IMR-90 (cell line): ENCODE results near the gene SERPINB8. TPM values are rescaled to one million over a fixed set of nuclear protein-coding genes. Genes with fewer than 3 reads are reported as not detected.

Source experiments
- ATAC-seq: fragments of 200-7000 bp; cut with Tn5 transposase; 2 replicates; pipeline ENCODE4 v1.9.1; 2020; ENCODE audit warnings: low read depth, mild to moderate bottlenecking, moderate library complexity
- BruUV-seq: library from RNA; stranded (reverse); fragments of 400-500 nt; replicated peaks from 2 replicates; lab custom pipeline; 2021; lab: Mats Ljungman, UMichigan
- CTCF ChIA-PET: fragments of 300-600 bp; formaldehyde crosslinking; extraction: SDS; loops from one replicate; lab custom pipeline; 2021; ENCODE audit warnings: antibody characterized with exemption; lab: Yijun Ruan, JAX
- POLR2A ChIA-PET: fragments of 300-600 bp; sonication (Branson Sonifier 250); formaldehyde crosslinking; loops from one replicate; lab custom pipeline; 2022; ENCODE audit warnings: antibody characterized with exemption; ENCODE audit not compliant: unreplicated experiment; lab: Charles Lee
- DNase-seq: peaks from one replicate; pipeline ENCODE4 v3.0.0; 2013
- H2AFZ ChIP-seq: replicated peaks from 2 replicates; pipeline ENCODE3; 2013; ENCODE audit warnings: low read length, mild to moderate bottlenecking; ENCODE audit not compliant: poor library complexity
- H2AK5ac ChIP-seq: 2 replicates; pipeline ENCODE4 v1.6.1; 2013; ENCODE audit warnings: low read depth, low read length, inconsistent platforms
- H2AK9ac ChIP-seq: replicated peaks from 2 replicates; pipeline ENCODE3; 2013; ENCODE audit warnings: mild to moderate bottlenecking, low read depth, low read length, moderate library complexity; ENCODE audit not compliant: poor library complexity
- H2BK120ac ChIP-seq: 2 replicates; pipeline ENCODE4 v1.6.1; 2013; ENCODE audit warnings: low read depth, low read length, inconsistent platforms
- H2BK15ac ChIP-seq: 3 replicates; pipeline ENCODE4 v1.6.1; 2013; ENCODE audit warnings: low read depth, low read length, inconsistent platforms
- H2BK20ac ChIP-seq: 2 replicates; pipeline ENCODE4 v1.6.1; 2013; ENCODE audit warnings: low read depth, mild to moderate bottlenecking, inconsistent platforms, low read length, moderate library complexity
- H2BK5ac ChIP-seq: 2 replicates; pipeline ENCODE4 v1.6.1; 2013; ENCODE audit warnings: mild to moderate bottlenecking, low read depth, low read length, inconsistent platforms; ENCODE audit not compliant: poor library complexity, severe bottlenecking
- H3K14ac ChIP-seq: replicated peaks from 2 replicates; pipeline ENCODE4 v1.6.1; 2013; ENCODE audit warnings: low read depth, low read length, inconsistent platforms
- H3K18ac ChIP-seq: 2 replicates; pipeline ENCODE4 v1.6.1; 2013; ENCODE audit warnings: low read depth, low read length, control low read depth
- H3K23ac ChIP-seq: 2 replicates; pipeline ENCODE4 v1.6.1; 2013; ENCODE audit warnings: low read depth, low read length, inconsistent platforms
- H3K27ac ChIP-seq: 2 replicates; pipeline ENCODE4 v1.5.1; 2013; ENCODE audit warnings: mild to moderate bottlenecking, control low read depth, low read length; ENCODE audit not compliant: insufficient read depth
- H3K27me3 ChIP-seq: 2 replicates; pipeline ENCODE4 v1.6.1; 2013; ENCODE audit warnings: low read length; ENCODE audit not compliant: control insufficient read depth, insufficient read depth
- H3K36me3 ChIP-seq: 2 replicates; pipeline ENCODE4 v1.6.1; 2013; ENCODE audit warnings: low read length, mixed read lengths; ENCODE audit not compliant: control insufficient read depth, insufficient read depth
- H3K4ac ChIP-seq: 2 replicates; pipeline ENCODE4 v1.6.1; 2013; ENCODE audit warnings: low read depth, low read length, inconsistent platforms
- H3K4me1 ChIP-seq: 2 replicates; pipeline ENCODE4 v1.6.1; 2013; ENCODE audit warnings: low read length, mixed read lengths; ENCODE audit not compliant: control insufficient read depth, insufficient read depth
- H3K4me2 ChIP-seq: 2 replicates; pipeline ENCODE4 v1.6.1; 2013; ENCODE audit warnings: low read depth, mild to moderate bottlenecking, control low read depth, low read length, moderate library complexity
- H3K4me3 ChIP-seq: 2 replicates; pipeline ENCODE4 v1.5.1; 2013; ENCODE audit warnings: low read depth, mild to moderate bottlenecking, control low read depth, low read length, moderate library complexity; ENCODE audit not compliant: insufficient read depth
- H3K56ac ChIP-seq: 2 replicates; pipeline ENCODE4 v1.6.1; 2013; ENCODE audit warnings: low read length, inconsistent platforms; ENCODE audit not compliant: insufficient read depth; ENCODE audit errors: extremely low read depth
- H3K79me1 ChIP-seq, 2 experiments: 2 replicates each; pipeline ENCODE4 v1.6.1; 2013; ENCODE audit warnings: low read length in 2 of 2, inconsistent platforms in 1 of 2, low read depth in 1 of 2
- H3K9ac ChIP-seq: 2 replicates; pipeline ENCODE4 v1.6.1; 2013; ENCODE audit warnings: low read depth, low read length, control low read depth
- H3K9me1 ChIP-seq: 2 replicates; pipeline ENCODE4 v1.6.1; 2013; ENCODE audit warnings: low read length, inconsistent platforms; ENCODE audit not compliant: insufficient read depth
- H3K9me3 ChIP-seq: 2 replicates; pipeline ENCODE4 v1.6.1; 2013; ENCODE audit warnings: low read length; ENCODE audit not compliant: control insufficient read depth, insufficient read depth
- H4K20me1 ChIP-seq: 2 replicates; pipeline ENCODE4 v1.6.1; 2013; ENCODE audit warnings: low read length, inconsistent platforms; ENCODE audit not compliant: insufficient read depth
- H4K5ac ChIP-seq: 2 replicates; pipeline ENCODE4 v1.6.1; 2013; ENCODE audit warnings: mild to moderate bottlenecking, low read depth, low read length, control low read depth
- H4K8ac ChIP-seq, 2 experiments: 2 replicates each; pipeline ENCODE4 v1.6.1; 2013; ENCODE audit warnings: low read depth in 2 of 2, low read length in 2 of 2, control low read depth in 1 of 2, inconsistent platforms in 1 of 2
- H4K91ac ChIP-seq: 2 replicates; pipeline ENCODE4 v1.6.1; 2013; ENCODE audit warnings: low read depth, low read length, inconsistent platforms; ENCODE audit not compliant: insufficient read depth
- WGBS, 2 experiments: methylation state at CpG; one replicate each; pipeline versions ENCODE4 v1.1.5 to v1.1.7; 2013; ENCODE audit warnings: missing lambda C conversion rate in 2 of 2; ENCODE audit not compliant: insufficient read length in 1 of 2; ENCODE audit errors: extremely low coverage in 2 of 2; 5-methylcytosine and 5-hydroxymethylcytosine counted together
- dilution Hi-C: fragments of 300-500 bp; cut with HindIII; formaldehyde crosslinking; loops from one replicate; pipeline ENCODE4 v1.14.3; 2018; ENCODE audit warnings: low sequenced_read_pairs; ENCODE audit not compliant: unreplicated experiment
- in situ Hi-C: fragments of 300-500 bp; cut with MboI; formaldehyde crosslinking; loops from 3 replicates; pipeline ENCODE4 v1.14.3; 2019; ENCODE audit warnings: low sequenced_read_pairs, inconsistent platforms, mixed read lengths
- intact Hi-C: fragments of 100-400 bp; cut with micrococcal nuclease; formaldehyde crosslinking; loops from 2 replicates; pipeline ENCODE4 v1.10.0; 2022
- polyA plus RNA-seq, 3 experiments: library from polyadenylated mRNA; depleted of rRNA; stranded (reverse); fragments of >200 nt; gene quantifications; 2 replicates each; pipeline ENCODE4 v1.2.3, GENCODE V29; 2012; ENCODE audit warnings: low replicate concordance in 1 of 3
- total RNA-seq: library from RNA; depleted of rRNA; stranded (reverse); fragments of >200 nt; gene quantifications from 2 replicates; pipeline ENCODE4 v1.2.3, GENCODE V29; 2012
- TF ChIP-seq, protein P1 (sequence below): fragments of 150-350 bp; IDR thresholded peaks from 2 replicates; pipeline ENCODE4 v1.6.1; 2017; ENCODE audit warnings: mild to moderate bottlenecking, antibody characterized with exemption, low read length, low read depth

SERPINB8 gene
- total and polyA plus RNA-seq, 2 of the 4 experiments (the other 2 are of a cell fraction) = 14.3 to 16.7 TPM

DNA sequence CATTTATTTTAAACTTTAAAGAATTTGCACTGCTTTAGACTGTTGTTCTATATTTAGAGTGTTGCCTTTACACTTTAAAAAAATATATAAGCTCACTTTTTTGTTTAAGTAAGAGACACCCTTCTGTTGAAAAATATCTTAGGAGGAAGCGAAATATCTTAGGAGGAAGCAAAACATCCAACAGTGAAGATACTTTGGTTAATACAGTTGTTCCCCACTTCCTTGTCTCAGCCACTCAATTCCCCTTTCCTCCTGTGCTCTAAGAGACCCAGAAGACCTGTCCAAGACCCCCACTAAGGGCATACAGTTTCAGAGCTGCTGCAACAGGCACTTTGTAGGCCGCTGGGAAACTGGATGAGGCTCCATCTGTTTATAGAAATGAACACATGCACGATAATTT lies 5.7 kb downstream of the SERPINB8 start:
- CTCF ChIA-PET = interaction anchor here (1.0 to 3.7 kb wide), 4 partner anchors 12 to 53 kb away, joined by 3 to 20 read pairs (median 3); no protein-coding TSS in a partner anchor
- Histone ChIP-seq H4K5ac (no peak overlapping the region), H4K91ac (no peak overlapping the region), H3K14ac (no peak overlapping the region), H3K18ac (no peak overlapping the region), H3K27ac (no peak overlapping the region), H2BK20ac (no peak overlapping the region), H3K27me3 (no peaks in the 10 kb centered on the region), H4K8ac (peak overlapping the region in 1 of 2 experiments; percentile 32; a peak in 2 of 4 replicates), H2AK9ac (no peak overlapping the region), H4K20me1 (no peaks in the 10 kb centered on the region), H3K4ac (no peak overlapping the region), H3K36me3 (no peaks in the 10 kb centered on the region), H3K23ac (no peak overlapping the region), H2BK5ac (no peak overlapping the region), H2BK15ac (no peak overlapping the region), H2BK120ac (no peak overlapping the region), H2AFZ (no peak overlapping the region), H3K56ac (no peak overlapping the region), H3K9me3 (no peaks in the 10 kb centered on the region), H2AK5ac (no peak overlapping the region), H3K4me2 (no peak overlapping the region), H3K79me1 (peaks cover 24 to 58% of the 10 kb centered on the region in 2 experiments), H3K4me1 (peaks cover 7% of the 10 kb centered on the region), H3K9ac (no peak overlapping the region), H3K9me1 (no peaks in the 10 kb centered on the region; the same call in 1 of the 2 replicates), H3K4me3 (no peak overlapping the region)
- dilution Hi-C loops = no loop called here
- DNase-seq (no peak), ATAC-seq (no peak)
- intact Hi-C loops = loop anchor here (5.0 kb wide), 1 partner anchor 93 kb away; no protein-coding TSS in a partner anchor
- no TSS peak for BruUV-seq
- in situ Hi-C loops = no loop called here
- POLR2A ChIA-PET = interaction anchor here (0.7 kb wide), 1 partner anchor 1715 kb away, joined by 3 read pairs; no protein-coding TSS in a partner anchor
- no CpG with 5 or more reads among the region's 3 CpGs for WGBS, 2 experiments
- TF ChIP-seq, protein P1, sequence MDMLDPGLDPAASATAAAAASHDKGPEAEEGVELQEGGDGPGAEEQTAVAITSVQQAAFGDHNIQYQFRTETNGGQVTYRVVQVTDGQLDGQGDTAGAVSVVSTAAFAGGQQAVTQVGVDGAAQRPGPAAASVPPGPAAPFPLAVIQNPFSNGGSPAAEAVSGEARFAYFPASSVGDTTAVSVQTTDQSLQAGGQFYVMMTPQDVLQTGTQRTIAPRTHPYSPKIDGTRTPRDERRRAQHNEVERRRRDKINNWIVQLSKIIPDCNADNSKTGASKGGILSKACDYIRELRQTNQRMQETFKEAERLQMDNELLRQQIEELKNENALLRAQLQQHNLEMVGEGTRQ = no peak
